GM18858 (cell line): ENCODE data around the gene OGFOD3.
"Not testable (repeated sequence)": the region's sequence is repeated elsewhere in the genome, so short reads cannot be mapped to it uniquely, and the experiment has no call there.

Experiments
- ATAC-seq: cut with Tn5 transposase; IDR thresholded peaks from one replicate; pipeline ENCODE4 v1.9.1; 2021; ENCODE audit not compliant: unreplicated experiment

The OGFOD3 gene, protein sequence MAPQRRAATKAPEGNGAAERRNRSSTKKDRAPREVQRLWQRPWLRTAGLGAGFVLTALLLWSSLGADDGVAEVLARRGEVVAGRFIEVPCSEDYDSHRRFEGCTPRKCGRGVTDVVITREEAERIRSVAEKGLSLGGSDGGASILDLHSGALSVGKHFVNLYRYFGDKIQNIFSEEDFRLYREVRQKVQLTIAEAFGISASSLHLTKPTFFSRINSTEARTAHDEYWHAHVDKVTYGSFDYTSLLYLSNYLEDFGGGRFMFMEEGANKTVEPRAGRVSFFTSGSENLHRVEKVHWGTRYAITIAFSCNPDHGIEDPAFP

DNA sequence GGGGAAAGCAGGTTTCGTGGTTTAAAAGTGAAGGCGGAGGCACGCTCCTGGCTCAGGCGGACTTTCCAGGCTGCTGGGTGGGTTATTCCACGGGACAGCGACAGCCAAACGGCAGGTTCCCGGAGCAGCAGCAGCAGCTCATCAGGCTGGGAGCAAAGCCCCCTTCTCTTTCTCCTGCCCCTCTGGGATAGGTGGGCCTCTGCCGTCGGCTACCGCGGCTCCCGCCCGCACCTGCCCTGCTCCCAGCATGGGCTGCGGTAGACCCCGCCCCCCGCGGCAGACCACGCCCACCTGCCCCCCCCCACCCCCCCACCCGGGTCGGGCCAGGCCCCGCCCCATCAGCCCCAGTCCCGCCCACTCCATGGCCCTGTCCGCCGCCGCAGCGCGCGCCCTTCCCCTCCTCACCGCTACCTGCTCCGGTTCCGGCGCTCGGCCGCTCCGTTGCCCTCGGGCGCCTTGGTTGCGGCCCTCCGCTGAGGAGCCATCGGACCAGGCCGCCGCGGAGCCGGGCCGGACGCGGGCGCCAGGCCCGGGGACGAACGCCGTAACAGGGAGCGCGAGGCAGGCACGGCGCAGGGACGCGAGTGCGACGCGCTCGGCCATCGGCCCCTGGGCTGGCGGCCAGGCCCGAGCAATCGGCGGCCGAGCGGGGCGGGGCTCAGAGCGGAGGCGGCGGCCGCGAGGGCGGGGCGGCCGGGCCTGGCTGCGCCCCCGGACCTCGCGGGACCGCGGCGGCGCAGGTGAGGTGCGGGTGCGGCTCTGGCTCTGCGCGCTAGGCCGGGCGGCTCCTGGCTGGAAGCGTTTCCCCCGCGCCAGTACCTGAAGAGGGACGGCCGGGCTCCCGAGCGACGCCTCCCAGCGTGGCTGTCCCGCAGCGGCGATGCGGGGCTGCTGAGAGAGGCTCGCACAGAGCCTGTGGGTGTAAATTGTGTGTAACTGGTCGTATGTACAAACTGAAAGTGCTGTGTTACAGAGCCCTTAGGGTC, at the start of gene OGFOD3, which contains the start of gene HEXD:
OGFOD3 (minus strand) TSS at position 586 of the 986 bp plus-strand sequence; CDS start at position 485, 101 bp downstream.
HEXD (plus strand) TSS at position 347 of the 986 bp plus-strand sequence. CDS start 1,453 bp downstream, outside the sequence.
- peak; percentile 71 for ATAC-seq

DNA sequence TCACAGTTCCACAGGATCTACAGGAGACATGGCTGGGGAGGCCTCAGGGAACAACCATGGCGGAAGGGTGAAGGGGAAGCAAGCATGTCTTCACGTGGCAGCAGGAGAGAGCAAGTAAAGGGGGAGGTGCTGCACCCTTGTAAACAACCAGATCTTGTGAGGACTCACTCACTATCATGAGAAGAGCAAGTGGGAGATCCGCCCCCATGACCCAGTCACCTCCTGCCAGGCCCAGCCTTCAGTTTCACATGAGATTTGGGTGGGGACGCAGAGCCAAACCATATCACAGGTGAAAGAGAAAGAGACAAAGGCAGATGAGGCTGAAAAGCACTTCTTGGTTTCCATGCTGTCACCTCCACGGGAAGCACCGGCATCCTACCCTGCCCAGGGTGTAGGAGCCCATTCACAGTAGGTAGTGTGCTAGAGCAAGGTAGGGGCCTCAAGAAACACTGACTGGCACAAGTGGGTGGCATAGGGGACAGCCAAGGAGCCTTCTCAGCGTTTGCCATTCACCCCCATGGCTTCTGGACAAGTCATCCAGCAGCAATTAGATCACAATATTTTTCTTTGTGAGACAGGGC, 46.7 kb upstream of the OGFOD3 start:
- ATAC-seq: no peak

DNA sequence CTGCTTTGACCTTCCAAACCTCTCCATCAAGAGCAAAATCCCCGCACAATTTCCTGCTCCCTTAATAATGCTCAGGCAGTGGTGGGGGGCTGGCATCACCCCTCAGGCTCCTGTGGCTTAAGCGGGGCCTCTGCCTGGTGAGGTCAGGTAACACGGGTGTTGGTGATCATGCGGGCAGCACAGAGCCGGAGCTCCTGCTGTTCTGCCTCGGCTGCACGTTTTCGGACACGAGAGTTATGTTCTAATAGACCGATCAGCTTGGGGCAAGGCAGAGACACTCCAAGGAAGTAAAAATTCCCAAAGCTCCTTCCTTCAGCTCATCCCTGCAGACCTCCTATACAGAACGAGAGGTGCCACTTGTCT, 46.2 kb upstream of the OGFOD3 start:
- ATAC-seq: no peak

DNA sequence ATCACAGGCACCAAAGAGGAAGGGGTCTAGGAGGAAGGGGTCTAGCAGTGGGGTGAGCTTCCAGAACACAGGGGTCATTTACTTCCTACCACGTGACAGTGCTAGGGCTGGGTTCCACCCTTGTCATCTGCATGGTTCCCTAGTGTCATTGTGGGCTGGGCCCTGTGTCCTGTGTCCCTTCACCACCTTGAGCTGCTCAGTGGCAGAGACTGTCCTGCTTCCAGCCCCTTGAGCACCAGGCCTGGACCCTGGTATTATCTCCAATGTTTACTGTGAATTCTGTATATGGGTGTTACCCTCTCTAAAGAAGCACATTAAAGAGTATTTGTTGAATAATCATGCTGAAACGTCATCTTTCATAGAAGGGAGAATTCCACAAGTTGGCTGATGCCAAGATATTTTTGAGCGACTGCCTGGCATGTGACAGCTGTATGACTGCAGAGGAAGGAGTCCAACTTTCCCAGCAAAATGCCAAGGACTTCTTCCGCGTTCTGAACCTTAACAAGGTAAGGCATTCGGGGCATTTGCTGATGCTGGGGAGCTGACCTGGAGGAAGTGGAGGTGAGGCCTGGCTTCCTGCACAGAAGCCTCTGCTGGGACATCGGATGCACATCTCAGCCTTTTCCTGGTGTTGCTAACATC, 45.7 kb upstream of the OGFOD3 start:
- no peak for ATAC-seq

DNA sequence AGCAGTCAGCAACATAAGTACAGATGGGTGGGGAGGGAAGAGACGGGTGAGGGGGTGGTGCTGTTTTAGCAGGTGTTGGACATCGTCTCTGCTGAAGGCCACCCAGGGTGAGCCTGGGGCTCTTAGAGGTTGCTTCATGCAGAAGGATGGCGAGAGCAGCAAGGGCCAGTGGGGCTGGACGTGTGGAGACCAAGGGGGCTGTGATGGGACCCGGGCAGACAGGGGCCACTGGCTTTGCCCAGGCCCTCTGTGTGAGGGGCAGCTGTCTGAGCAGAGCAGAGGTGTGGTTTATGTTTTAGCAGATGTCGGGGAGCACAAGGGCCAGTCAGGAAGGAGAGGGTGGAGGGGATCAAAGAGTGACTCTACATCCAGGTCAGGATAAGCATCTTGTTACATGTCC, 45.0 kb upstream of the OGFOD3 start:
- no peak for ATAC-seq

DNA sequence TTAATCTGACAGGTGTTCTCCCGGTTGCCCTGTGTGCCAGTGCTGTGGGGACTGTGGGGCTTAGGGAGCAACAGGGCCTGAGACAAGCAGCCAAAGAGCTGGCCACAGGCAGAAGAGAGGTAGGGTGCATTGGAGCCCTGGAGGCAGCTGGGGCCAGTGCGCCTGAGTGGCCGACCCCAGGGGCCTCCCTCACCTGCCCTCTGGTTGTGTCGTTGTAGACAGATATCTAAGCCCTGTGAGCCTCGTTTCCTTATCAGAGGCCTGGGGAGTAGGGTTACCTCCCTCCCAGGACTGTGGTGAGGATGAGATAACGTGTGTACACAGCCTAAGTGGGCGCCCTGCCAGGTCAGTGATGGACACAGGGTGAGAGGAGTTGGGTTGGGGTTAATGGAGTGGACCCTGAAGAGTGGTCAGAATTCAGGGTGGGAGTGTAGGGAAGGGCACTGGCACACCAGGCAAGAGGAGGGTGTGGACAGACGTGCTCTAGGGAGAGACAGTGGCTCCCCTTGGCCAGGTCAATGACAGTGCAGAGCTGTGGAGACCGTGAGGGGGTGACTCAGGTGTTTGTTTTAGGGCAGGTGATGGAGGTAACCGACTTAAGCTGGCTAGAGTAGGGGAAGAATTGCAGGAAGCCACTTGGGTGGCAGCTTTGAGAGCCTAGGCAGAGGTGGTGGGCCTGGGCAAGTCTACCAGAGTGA, 43.6 kb upstream of the OGFOD3 start:
- ATAC-seq: no peak

DNA sequence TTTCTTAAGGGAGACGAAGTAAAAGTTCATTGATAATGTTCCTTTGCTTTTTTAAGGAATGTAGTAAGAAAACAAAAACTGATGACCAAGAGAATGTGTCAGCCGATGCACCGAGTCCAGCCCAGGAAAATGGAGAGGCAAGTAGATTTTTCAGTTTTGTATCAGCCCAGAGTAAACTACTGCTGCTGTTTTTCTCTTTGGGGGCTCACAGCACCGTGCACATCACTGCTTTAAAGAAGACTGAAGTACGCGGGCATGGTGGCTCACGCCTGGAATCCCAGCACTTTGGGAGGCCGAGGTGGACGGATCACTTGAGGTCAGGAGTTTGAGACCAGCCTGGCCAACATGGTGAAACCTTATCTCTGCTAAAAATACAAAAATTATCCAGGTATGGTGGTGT, 41.5 kb upstream of the OGFOD3 start:
- not testable (repeated sequence) for ATAC-seq

DNA sequence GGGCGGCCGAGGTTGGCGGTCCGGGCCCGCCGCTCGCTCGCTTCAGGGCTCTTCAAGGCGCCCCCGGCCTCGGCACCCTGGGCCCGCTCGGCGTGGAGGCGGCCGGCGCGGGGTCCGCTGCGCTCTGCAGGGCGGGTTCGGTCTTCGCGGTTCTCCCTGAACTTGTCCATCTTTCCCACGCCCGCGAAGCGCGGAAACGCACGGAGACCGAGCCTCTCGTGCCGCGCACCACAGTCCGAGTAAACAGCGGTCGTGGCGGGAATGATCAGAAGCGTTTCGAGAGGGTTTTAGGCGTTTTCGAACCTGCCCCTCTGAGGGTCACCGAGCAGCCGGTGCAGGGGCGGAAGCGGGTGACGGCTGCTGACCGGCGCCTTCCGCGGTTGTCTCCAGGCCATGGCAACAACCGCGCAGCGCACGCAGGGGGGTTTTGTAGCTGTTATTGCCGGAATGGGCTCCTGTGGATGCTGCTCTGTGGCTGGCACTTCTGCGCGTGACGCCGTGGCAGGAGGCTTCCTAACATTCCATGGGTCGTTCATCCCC, 40.6 kb upstream of the OGFOD3 start:
- peak; percentile 2 for ATAC-seq

DNA sequence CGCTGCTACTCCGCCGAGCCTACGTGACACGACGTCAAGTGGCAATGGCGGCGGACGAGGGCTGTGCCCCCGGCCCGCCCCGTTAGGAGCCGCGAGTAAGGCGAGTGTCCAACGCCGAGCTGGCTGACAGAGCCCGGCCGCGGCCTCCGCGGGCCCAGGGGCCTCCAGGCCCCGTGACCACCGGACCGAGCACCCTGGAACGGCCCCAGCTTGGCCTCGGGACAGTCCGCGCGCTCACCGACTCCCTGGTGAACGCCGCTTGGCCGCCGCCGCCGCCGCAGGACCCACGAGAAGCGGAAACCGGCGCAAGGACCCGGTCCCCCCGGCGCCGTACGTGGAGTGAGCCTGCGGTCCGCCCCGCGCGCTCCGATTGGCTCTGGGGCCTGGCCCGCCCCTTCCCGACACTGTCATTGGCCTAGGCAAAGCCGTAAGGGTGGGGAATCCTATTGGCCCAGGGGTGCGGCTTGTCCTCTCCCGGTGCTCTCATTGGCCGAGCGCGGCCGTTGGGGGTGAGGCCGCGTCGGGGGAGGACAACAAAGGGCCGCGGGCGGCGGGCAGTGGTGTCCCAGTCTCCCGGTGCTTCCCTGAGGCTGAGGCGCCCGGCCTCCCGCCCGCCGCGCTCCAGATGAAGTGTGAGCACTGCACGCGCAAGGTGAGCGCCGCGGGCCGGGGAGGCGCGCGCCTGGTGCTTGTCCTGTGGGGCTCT, 39.9 kb upstream of the OGFOD3 start, which contains the start of gene NARF:
NARF (plus strand) TSS at position 563 of the 706 bp plus-strand sequence; CDS start at position 626, 63 bp downstream.
- peak; percentile 79 for ATAC-seq

DNA sequence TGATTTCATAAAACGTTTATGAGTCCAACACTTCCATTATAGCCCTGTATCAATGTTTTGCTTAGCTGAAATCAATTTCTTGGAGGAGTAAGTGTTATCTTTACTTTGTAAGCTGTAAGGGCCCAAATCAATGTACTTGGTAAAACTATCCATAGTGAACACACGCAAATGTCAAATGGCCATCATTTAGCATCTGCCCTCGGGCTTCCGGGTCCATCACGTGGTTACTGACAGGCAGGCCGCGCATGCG, 39.5 kb upstream of the OGFOD3 start:
- ATAC-seq: no peak

DNA sequence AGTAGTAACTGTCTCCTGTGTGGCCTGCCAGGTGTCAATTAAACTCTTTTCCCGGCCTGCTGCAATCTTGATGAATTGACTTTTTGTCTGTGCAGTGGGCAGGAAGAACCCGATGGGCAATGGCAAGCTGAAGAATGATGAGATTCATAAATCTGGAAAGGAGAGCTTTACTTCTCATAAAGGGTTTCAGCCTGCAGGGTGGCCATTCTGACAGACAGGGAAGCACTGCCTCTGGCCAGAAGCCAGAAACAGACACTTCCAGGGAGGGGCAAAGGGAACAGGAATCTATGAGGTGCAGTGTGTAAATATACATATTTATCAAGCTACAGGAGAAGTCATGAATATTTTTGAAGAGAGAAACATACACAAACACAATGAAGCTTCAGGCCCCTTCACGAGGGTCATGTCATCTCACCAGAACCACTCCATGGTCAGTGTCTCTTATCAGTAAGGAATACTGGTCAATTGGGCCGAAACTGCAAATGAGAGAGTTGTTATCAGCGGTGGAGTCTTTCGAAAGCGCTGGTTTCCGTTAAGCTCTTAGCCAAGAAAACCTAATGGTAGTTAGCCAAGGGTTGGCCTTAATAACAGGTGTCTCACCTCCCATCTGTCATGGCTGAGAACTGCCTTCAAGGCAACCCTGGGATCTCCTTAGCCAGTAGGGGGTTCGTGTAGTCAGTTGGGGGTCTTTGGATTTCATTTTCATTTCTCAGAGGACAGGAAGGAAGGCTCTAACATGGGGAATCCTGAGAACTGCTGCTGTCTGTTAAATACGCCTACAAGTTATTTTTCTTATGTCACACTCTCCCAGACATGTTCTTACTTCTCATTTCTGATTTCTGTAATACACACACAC, 38.9 kb upstream of the OGFOD3 start:
- ATAC-seq: no peak

DNA sequence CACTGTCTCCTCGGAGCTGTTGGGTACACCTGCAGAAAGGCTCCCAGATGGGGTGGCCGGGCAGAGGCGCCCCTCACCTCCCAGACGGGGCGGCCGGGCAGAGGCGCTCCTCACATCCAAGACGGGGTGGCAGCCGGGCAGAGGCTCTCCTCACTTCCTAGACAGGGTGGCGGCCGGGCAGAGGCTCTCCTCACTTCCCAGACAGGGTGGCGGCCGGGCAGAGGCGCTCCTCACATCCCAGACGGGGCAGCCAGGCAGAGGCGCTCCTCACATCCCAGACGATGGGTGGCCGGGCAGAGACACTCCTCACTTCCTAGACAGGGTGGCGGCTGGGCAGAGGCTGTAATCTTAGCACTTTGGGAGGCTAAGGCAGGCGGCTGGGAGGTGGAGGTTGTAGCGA, 35.3 kb upstream of the OGFOD3 start:
- not testable (repeated sequence) for ATAC-seq

DNA sequence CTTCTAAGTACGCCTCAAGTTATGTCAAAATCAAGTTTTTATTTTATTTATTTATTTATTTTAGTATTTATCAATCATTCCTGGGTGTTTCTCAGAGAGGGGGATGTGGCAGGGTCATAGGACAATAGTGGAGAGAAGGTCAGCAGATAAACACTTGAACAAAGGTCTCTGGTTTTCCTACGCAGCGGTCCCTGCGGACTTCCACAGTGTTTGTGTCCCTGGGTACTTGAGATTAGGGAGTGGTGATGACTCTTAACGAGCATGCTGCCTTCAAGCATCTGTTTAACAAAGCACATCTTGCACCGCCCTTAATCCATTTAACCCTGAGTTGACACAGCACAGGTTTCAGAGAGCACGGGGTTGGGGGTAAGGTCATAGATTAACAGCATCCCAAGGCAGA, 34.8 kb upstream of the OGFOD3 start:
- not testable (repeated sequence) for ATAC-seq

DNA sequence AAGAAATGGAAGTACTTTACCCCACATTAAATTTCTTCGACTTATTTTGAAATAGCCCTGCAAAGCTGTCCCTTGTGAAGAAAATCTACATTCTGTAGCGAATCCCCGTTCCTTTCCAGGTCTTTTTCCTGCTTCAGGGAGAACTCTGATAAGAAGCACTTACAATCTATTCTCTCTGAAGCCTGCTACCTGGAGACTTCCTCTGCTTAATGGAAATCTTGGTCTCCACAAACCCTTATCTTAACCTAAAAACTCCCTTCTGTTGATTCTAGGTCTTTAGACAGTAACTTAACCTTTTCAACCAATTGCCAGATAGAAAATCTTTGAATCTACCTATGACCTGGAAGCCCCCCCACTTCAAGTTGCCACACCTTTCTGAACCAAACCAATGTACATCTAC, 33.8 kb upstream of the OGFOD3 start:
- ATAC-seq: no peak

DNA sequence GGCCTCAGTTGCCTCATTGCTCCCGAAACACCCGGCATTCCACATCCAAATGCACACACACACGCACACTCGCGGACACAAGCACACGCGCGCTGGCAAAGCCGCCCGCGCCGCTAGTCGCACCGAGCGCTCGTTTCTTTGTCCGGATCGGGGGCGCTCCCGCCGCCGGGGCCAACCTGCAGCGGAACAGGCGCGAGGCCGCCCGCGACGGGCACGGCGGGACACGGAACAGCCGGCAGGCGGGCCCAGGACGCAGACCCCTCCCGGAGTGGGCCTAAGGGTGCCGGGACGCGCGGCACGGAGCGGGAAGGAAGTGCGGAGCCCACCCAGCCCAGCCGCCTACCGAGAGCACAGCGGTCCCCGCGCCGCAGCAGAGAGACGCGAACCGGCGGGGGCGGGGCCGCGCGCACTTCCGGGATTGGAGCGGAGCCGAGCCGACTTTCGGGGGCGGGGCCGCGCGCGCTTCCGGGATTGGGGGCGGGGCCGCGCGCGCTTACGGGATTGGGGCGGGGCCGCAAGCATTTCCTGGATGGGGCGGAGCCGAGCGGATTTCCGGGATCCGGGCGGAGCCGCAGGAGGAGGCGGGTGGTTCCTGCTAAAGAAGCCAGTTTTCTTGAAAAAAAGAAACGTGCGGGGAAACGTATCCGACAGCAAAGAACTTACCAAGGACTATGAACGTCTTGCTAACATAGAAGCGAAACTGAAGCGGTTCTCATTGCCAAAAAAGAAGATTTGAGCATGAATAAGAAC, 32.1 kb upstream of the OGFOD3 start, which contains the start of gene CYBC1:
CYBC1 (minus strand) TSS at position 396 of the 750 bp plus-strand sequence. CDS start 1,498 bp downstream, outside the sequence.
- ATAC-seq: peak; percentile 35

DNA sequence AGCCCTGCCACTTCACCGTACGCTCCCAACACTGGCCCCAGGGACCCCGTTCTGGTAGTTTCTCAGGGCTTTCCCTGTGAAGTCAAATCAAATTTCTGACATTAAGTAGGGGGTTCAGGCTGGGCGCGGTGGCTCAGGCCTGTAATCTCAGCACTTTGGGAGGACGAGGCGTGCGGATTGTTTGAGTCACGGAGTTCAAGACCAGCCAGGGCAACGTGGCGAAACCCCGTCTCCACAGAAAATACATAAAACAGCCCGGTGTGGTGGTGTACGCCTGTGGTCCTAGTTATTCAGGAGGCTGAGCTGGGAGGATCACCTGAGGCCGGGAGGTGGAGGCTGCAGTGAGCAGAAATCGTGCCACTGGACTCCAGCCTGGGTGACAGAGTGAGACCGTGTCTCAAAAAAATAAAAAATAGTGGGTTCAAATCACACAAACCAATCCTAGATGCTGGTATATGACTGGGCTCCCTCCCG, 31.5 kb upstream of the OGFOD3 start:
- no peak for ATAC-seq

DNA sequence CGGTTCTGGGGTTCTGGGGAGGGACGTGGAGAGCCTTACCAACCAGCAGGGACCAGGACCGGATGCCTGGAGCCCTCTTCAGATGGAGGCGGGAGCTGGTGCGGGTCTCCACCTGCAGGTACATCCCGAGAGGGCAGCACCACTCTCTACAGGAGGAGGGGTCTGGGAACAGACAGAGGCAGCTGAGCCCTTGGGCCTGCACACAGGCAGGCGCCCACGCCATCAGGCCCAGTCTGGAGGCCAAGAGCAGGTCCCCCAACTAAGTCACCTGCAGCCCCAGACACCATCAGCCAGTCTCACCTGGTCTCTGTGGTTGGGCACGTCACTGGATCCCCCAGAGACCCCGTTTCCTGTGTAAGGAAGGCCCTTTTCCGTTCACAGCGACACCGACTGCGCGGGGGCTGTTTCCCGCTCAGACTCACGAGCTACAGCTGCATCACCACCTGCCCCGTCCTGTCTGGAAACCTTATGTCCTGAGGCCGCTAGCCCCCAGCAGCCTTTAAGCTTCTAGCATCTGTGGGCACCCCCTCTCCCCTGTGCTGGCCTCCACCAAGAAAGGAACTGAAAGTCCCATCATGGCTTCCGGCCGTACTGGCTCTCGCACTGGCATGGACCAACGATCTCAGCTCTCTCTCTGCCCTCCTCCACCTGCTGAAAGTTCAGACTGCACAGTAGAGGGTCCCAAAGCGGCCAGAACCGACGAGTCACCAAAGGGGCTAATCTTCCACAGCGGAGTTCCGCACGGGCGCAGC, 30.9 kb upstream of the OGFOD3 start:
- ATAC-seq: peak; percentile 43
